Measurements from ENCODE around the gene BRD2.

Gene BRD2

DNA sequence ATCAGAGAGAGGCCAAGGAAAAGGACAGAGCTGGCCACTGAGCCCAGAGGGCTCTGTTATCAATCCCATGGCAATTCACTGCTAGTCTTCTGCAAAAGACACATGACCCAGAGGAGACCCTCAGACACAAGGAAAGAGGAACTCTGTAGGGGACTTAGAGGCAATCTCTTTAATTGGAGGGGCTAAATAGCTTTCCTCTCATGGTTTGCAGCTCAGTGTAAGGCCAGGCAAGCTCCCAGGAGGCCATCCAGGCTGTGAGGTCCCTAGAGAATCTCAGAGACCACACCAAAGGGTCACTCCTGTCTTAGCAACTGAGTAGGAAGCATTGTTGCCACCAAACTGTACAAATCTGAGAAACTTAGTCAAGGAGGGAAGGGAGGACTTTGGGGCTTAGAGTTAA, 51.0 kb downstream of the BRD2 start:
- no peak for TF ChIP-seq CTCF (IDR thresholded peaks at IDR 0.05; ENCODE audit: borderline replicate concordance, insufficient read depth, low read depth, low read length)
- no peak overlapping the region for H3K4me3 ChIP-seq (ENCODE audit: low read depth, low read length)

DNA sequence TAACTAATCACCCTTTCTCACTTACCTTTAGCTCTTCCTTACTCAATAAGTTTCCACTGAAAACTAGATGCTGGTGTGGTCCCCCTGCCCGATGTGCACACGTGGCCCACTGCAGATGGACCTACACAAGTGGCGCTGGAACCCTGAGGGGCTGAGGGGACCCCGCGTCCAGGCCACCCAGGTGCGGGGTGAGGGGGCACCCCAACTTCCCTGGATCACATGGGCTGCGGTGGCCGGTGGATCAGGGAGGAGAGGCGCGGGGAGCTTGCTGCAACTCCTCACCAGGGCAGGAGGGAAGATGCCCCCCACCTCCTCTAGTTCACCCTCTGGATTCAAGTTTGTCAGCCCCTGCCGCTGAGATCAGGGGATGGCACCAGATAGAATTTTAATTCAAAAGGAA, 53.5 kb downstream of the BRD2 start:
- H3K4me3 ChIP-seq (ENCODE audit: low read depth, low read length): no peak overlapping the region
- no peak for TF ChIP-seq CTCF (IDR thresholded peaks at IDR 0.05; ENCODE audit: borderline replicate concordance, insufficient read depth, low read depth, low read length)

DNA sequence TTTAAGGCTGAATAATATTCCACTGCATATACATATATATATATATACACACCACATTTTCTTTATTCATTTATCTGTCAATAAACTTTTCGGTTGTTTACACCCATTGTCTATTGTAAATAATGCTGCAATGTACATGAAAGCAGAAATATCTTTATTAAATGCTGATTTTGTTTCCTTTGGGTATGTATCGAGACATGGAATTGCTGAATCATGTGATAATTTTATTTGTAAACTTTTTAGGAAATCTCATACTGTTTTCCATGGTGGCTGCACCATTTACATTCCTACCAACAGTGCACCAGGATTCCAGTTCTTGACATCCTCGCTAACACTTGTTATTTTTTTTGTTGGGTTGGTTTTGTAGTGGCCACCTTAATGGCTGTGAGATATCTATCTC, 55.1 kb downstream of the BRD2 start:
- TF ChIP-seq CTCF (IDR thresholded peaks at IDR 0.05; ENCODE audit: borderline replicate concordance, insufficient read depth, low read depth, low read length): no peak
- no peak overlapping the region for H3K4me3 ChIP-seq (ENCODE audit: low read depth, low read length)

DNA sequence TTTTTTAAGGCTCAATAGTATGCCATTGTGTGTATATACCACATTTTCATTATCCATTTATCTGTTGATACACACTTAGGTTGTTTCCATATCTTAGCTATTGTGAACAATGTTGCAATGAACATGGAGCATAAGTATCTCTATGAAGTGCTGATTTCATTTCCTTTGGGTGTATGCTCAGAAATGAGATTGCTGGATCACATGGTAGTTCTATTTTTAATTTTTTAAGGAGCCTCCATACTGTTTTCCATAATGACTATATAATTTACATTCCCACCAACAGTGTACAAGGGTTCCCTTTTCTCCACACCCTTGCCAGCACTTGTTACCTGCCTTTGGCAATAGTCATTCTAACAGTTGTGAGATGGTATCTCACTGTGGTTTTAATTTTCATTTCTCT, 56.1 kb downstream of the BRD2 start:
- H3K4me3 ChIP-seq (ENCODE audit: low read depth, low read length): no peak overlapping the region
- no peak for TF ChIP-seq CTCF (IDR thresholded peaks at IDR 0.05; ENCODE audit: borderline replicate concordance, insufficient read depth, low read depth, low read length)

GRCh38 chr6:33028220-33028849, 59.9 kb downstream of the BRD2 start:
- no peak overlapping the region for H3K4me3 ChIP-seq (ENCODE audit: low read depth, low read length)
- TF ChIP-seq CTCF (IDR thresholded peaks at IDR 0.05; ENCODE audit: borderline replicate concordance, insufficient read depth, low read depth, low read length): no peak

DNA sequence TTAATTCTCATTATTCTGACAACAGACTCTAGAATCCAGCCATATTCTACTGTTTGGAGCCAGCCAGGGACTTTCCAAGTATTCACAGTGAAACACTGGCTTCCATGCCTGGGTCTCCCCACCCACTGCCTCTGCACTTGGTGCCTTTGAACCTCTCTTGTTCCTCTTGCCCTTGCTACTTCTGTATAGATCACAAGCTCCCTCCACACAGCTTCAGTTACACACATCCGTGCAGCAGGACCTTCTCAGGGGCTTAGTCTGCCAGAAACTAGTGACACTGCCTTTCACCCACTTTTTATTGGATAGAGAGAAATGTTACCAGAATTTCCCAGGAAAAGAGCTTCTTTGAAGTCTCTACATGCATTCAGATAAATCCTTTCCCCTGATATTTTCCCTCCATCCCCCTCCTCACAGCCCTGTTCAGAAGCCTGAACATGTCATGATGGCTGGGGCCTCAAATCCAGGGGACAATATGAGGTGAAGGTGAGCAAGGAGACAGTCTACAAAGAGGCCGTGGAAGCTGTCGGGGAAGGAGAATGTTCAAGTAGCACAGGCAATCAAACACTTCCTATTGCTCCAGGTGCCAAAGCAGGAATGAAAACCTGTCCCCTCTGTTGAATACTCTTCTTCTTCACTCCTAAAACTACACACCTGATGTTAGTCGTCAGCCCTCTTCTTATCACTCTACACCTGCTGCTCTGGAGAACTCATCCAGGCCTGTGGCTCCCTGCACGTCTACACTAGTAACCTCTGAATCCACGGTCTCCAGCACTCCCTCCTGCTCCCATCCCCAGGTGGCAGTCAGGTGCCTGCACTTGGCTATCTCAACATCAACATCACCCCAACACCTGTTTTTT, 61.2 kb downstream of the BRD2 start:
- H3K4me3 ChIP-seq (ENCODE audit: low read depth, low read length): peak overlapping the region; percentile 36
- no peak for TF ChIP-seq CTCF (IDR thresholded peaks at IDR 0.05; ENCODE audit: borderline replicate concordance, insufficient read depth, low read depth, low read length)

DNA sequence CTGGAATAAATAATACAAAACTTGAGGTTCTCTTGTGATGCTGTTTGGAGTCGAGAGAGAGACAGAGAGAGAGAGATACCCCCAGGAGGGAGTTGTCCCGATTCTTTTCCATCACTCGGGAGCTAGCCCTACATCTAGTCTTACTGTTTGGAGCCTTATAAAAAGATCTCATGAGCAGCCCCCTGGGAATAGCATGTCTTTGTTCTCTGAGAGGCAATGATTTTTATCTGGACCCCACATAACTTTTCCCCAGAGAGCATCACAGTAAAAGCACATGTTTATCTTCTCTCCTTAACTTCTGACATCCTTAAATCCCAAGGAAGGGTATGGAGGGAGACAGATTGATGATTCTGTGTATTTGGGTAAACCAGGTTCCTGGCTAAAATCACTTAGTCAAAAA, 61.9 kb downstream of the BRD2 start:
- H3K4me3 ChIP-seq (ENCODE audit: low read depth, low read length): no peak overlapping the region
- TF ChIP-seq CTCF (IDR thresholded peaks at IDR 0.05; ENCODE audit: borderline replicate concordance, insufficient read depth, low read depth, low read length): no peak
